IMR-90 (cell line): ENCODE measurements around the gene STAT5A. TPM values are rescaled to one million over a fixed set of nuclear protein-coding genes. Genes with fewer than 3 reads are reported as not detected.

Experiments
- ATAC-seq: fragments of 200-7000 bp; cut with Tn5 transposase; 2 replicates; pipeline ENCODE4 v1.9.1; 2020; ENCODE audit warnings: low read depth, mild to moderate bottlenecking, moderate library complexity
- BruUV-seq: library from RNA; stranded (reverse); fragments of 400-500 nt; replicated peaks from 2 replicates; lab custom pipeline; 2021; lab: Mats Ljungman, UMichigan
- CTCF ChIA-PET: fragments of 300-600 bp; formaldehyde crosslinking; extraction: SDS; loops from one replicate; lab custom pipeline; 2021; ENCODE audit warnings: antibody characterized with exemption; lab: Yijun Ruan, JAX
- POLR2A ChIA-PET: fragments of 300-600 bp; sonication (Branson Sonifier 250); formaldehyde crosslinking; loops from one replicate; lab custom pipeline; 2022; ENCODE audit warnings: antibody characterized with exemption; ENCODE audit not compliant: unreplicated experiment; lab: Charles Lee
- DNase-seq: peaks from one replicate; pipeline ENCODE4 v3.0.0; 2013
- H2AFZ ChIP-seq: replicated peaks from 2 replicates; pipeline ENCODE3; 2013; ENCODE audit warnings: low read length, mild to moderate bottlenecking; ENCODE audit not compliant: poor library complexity
- H2AK5ac ChIP-seq: 2 replicates; pipeline ENCODE4 v1.6.1; 2013; ENCODE audit warnings: low read depth, low read length, inconsistent platforms
- H2AK9ac ChIP-seq: replicated peaks from 2 replicates; pipeline ENCODE3; 2013; ENCODE audit warnings: mild to moderate bottlenecking, low read depth, low read length, moderate library complexity; ENCODE audit not compliant: poor library complexity
- H2BK120ac ChIP-seq: 2 replicates; pipeline ENCODE4 v1.6.1; 2013; ENCODE audit warnings: low read depth, low read length, inconsistent platforms
- H2BK15ac ChIP-seq: 3 replicates; pipeline ENCODE4 v1.6.1; 2013; ENCODE audit warnings: low read depth, low read length, inconsistent platforms
- H2BK20ac ChIP-seq: 2 replicates; pipeline ENCODE4 v1.6.1; 2013; ENCODE audit warnings: low read depth, mild to moderate bottlenecking, inconsistent platforms, low read length, moderate library complexity
- H2BK5ac ChIP-seq: 2 replicates; pipeline ENCODE4 v1.6.1; 2013; ENCODE audit warnings: mild to moderate bottlenecking, low read depth, low read length, inconsistent platforms; ENCODE audit not compliant: poor library complexity, severe bottlenecking
- H3K14ac ChIP-seq: replicated peaks from 2 replicates; pipeline ENCODE4 v1.6.1; 2013; ENCODE audit warnings: low read depth, low read length, inconsistent platforms
- H3K18ac ChIP-seq: 2 replicates; pipeline ENCODE4 v1.6.1; 2013; ENCODE audit warnings: low read depth, low read length, control low read depth
- H3K23ac ChIP-seq: 2 replicates; pipeline ENCODE4 v1.6.1; 2013; ENCODE audit warnings: low read depth, low read length, inconsistent platforms
- H3K27ac ChIP-seq: 2 replicates; pipeline ENCODE4 v1.5.1; 2013; ENCODE audit warnings: mild to moderate bottlenecking, control low read depth, low read length; ENCODE audit not compliant: insufficient read depth
- H3K27me3 ChIP-seq: 2 replicates; pipeline ENCODE4 v1.6.1; 2013; ENCODE audit warnings: low read length; ENCODE audit not compliant: control insufficient read depth, insufficient read depth
- H3K36me3 ChIP-seq: 2 replicates; pipeline ENCODE4 v1.6.1; 2013; ENCODE audit warnings: low read length, mixed read lengths; ENCODE audit not compliant: control insufficient read depth, insufficient read depth
- H3K4ac ChIP-seq: 2 replicates; pipeline ENCODE4 v1.6.1; 2013; ENCODE audit warnings: low read depth, low read length, inconsistent platforms
- H3K4me1 ChIP-seq: 2 replicates; pipeline ENCODE4 v1.6.1; 2013; ENCODE audit warnings: low read length, mixed read lengths; ENCODE audit not compliant: control insufficient read depth, insufficient read depth
- H3K4me2 ChIP-seq: 2 replicates; pipeline ENCODE4 v1.6.1; 2013; ENCODE audit warnings: low read depth, mild to moderate bottlenecking, control low read depth, low read length, moderate library complexity
- H3K4me3 ChIP-seq: 2 replicates; pipeline ENCODE4 v1.5.1; 2013; ENCODE audit warnings: low read depth, mild to moderate bottlenecking, control low read depth, low read length, moderate library complexity; ENCODE audit not compliant: insufficient read depth
- H3K56ac ChIP-seq: 2 replicates; pipeline ENCODE4 v1.6.1; 2013; ENCODE audit warnings: low read length, inconsistent platforms; ENCODE audit not compliant: insufficient read depth; ENCODE audit errors: extremely low read depth
- H3K79me1 ChIP-seq, 2 experiments: 2 replicates each; pipeline ENCODE4 v1.6.1; 2013; ENCODE audit warnings: low read length in 2 of 2, inconsistent platforms in 1 of 2, low read depth in 1 of 2
- H3K9ac ChIP-seq: 2 replicates; pipeline ENCODE4 v1.6.1; 2013; ENCODE audit warnings: low read depth, low read length, control low read depth
- H3K9me1 ChIP-seq: 2 replicates; pipeline ENCODE4 v1.6.1; 2013; ENCODE audit warnings: low read length, inconsistent platforms; ENCODE audit not compliant: insufficient read depth
- H3K9me3 ChIP-seq: 2 replicates; pipeline ENCODE4 v1.6.1; 2013; ENCODE audit warnings: low read length; ENCODE audit not compliant: control insufficient read depth, insufficient read depth
- H4K20me1 ChIP-seq: 2 replicates; pipeline ENCODE4 v1.6.1; 2013; ENCODE audit warnings: low read length, inconsistent platforms; ENCODE audit not compliant: insufficient read depth
- H4K5ac ChIP-seq: 2 replicates; pipeline ENCODE4 v1.6.1; 2013; ENCODE audit warnings: mild to moderate bottlenecking, low read depth, low read length, control low read depth
- H4K8ac ChIP-seq, 2 experiments: 2 replicates each; pipeline ENCODE4 v1.6.1; 2013; ENCODE audit warnings: low read depth in 2 of 2, low read length in 2 of 2, control low read depth in 1 of 2, inconsistent platforms in 1 of 2
- H4K91ac ChIP-seq: 2 replicates; pipeline ENCODE4 v1.6.1; 2013; ENCODE audit warnings: low read depth, low read length, inconsistent platforms; ENCODE audit not compliant: insufficient read depth
- CEBPB ChIP-seq: IDR thresholded peaks from 2 replicates; pipeline ENCODE4 v1.6.1; 2012; ENCODE audit warnings: low read depth, low read length, improper control_type of control experiment
- CHD1 ChIP-seq: IDR thresholded peaks from 2 replicates; pipeline ENCODE4 v1.6.1; 2012; ENCODE audit warnings: low read depth, low read length, improper control_type of control experiment
- CTCF ChIP-seq: conservative IDR thresholded peaks from 2 replicates; pipeline ENCODE4 v1.5.1; 2012; ENCODE audit warnings: mild to moderate bottlenecking, low read depth, low read length, improper control_type of control experiment
- ELK1 ChIP-seq: fragments of 150-350 bp; IDR thresholded peaks from 2 replicates; pipeline ENCODE4 v1.6.1; 2016; ENCODE audit warnings: low read depth, mild to moderate bottlenecking, low read length, moderate library complexity, borderline replicate concordance
- MAFK ChIP-seq: IDR thresholded peaks from 2 replicates; pipeline ENCODE4 v1.6.1; 2012; ENCODE audit warnings: low read depth, low read length, improper control_type of control experiment
- NFE2L2 ChIP-seq: fragments of 150-350 bp; IDR thresholded peaks from 2 replicates; pipeline ENCODE4 v1.6.1; 2016; ENCODE audit warnings: low read depth, mild to moderate bottlenecking, low read length
- POLR2A ChIP-seq: IDR thresholded peaks from 2 replicates; pipeline ENCODE4 v1.6.1; 2012; ENCODE audit warnings: mild to moderate bottlenecking, low read depth, low read length
- RAD21 ChIP-seq: IDR thresholded peaks from 2 replicates; pipeline ENCODE4 v1.6.1; 2012; ENCODE audit warnings: low read length, improper control_type of control experiment
- SMC3 ChIP-seq: fragments of 150-350 bp; IDR thresholded peaks from 2 replicates; pipeline ENCODE4 v1.6.1; 2016; ENCODE audit warnings: low read depth, mild to moderate bottlenecking, antibody characterized with exemption, low read length, moderate library complexity
- USF2 ChIP-seq: fragments of 150-350 bp; IDR thresholded peaks from 2 replicates; pipeline ENCODE4 v1.6.1; 2017; ENCODE audit warnings: mild to moderate bottlenecking, antibody characterized with exemption, low read length, low read depth
- WGBS, 2 experiments: methylation state at CpG; one replicate each; pipeline versions ENCODE4 v1.1.5 to v1.1.7; 2013; ENCODE audit warnings: missing lambda C conversion rate in 2 of 2; ENCODE audit not compliant: insufficient read length in 1 of 2; ENCODE audit errors: extremely low coverage in 2 of 2; 5-methylcytosine and 5-hydroxymethylcytosine counted together
- dilution Hi-C: fragments of 300-500 bp; cut with HindIII; formaldehyde crosslinking; loops from one replicate; pipeline ENCODE4 v1.14.3; 2018; ENCODE audit warnings: low sequenced_read_pairs; ENCODE audit not compliant: unreplicated experiment
- in situ Hi-C: fragments of 300-500 bp; cut with MboI; formaldehyde crosslinking; loops from 3 replicates; pipeline ENCODE4 v1.14.3; 2019; ENCODE audit warnings: low sequenced_read_pairs, inconsistent platforms, mixed read lengths
- intact Hi-C: fragments of 100-400 bp; cut with micrococcal nuclease; formaldehyde crosslinking; loops from 2 replicates; pipeline ENCODE4 v1.10.0; 2022
- polyA plus RNA-seq, 3 experiments: library from polyadenylated mRNA; depleted of rRNA; stranded (reverse); fragments of >200 nt; gene quantifications; 2 replicates each; pipeline ENCODE4 v1.2.3, GENCODE V29; 2012; ENCODE audit warnings: low replicate concordance in 1 of 3
- total RNA-seq: library from RNA; depleted of rRNA; stranded (reverse); fragments of >200 nt; gene quantifications from 2 replicates; pipeline ENCODE4 v1.2.3, GENCODE V29; 2012

The STAT5A gene
- total and polyA plus RNA-seq, 2 of the 4 experiments (the other 2 are of a cell fraction), result 1.3 to 1.4 TPM

GRCh38 chr17:42358434-42358833 is 70.1 kb downstream of the STAT5A start:
- no peaks in the 10 kb centered on the region for H3K27me3 ChIP-seq
- H2BK15ac ChIP-seq, result no peak overlapping the region
- H3K9ac ChIP-seq, result no peak overlapping the region
- ChIA-PET CTCF (no interaction called here), POLR2A (no interaction called here)
- H3K23ac ChIP-seq, result no peak overlapping the region
- intact Hi-C loops (no loop called here), in situ Hi-C loops (no loop called here), dilution Hi-C loops (no loop called here)
- no peak overlapping the region for H3K4me3 ChIP-seq
- H2AK9ac ChIP-seq, result peak overlapping the region; percentile 42
- H4K5ac ChIP-seq, result no peak overlapping the region
- H3K4me2 ChIP-seq, result no peak overlapping the region
- no TSS peak for BruUV-seq
- H3K14ac ChIP-seq, result no peak overlapping the region
- peaks cover 5% of the 10 kb centered on the region for H3K4me1 ChIP-seq
- no peak overlapping the region for H3K18ac ChIP-seq
- H3K9me1 ChIP-seq, result peaks cover 21% of the 10 kb centered on the region
- H4K91ac ChIP-seq, result no peak overlapping the region
- H2BK20ac ChIP-seq, result no peak overlapping the region
- H3K79me1 ChIP-seq, result peaks cover 24 to 89% of the 10 kb centered on the region in 2 experiments
- no peak overlapping the region for H4K8ac ChIP-seq
- H3K9me3 ChIP-seq, result no peaks in the 10 kb centered on the region
- H2BK5ac ChIP-seq, result no peak overlapping the region
- H3K36me3 ChIP-seq, result peaks cover 3% of the 10 kb centered on the region
- peaks cover 72% of the 10 kb centered on the region for H4K20me1 ChIP-seq
- H3K56ac ChIP-seq, result no peak overlapping the region
- H3K27ac ChIP-seq, result no peak overlapping the region
- no peak overlapping the region for H2AK5ac ChIP-seq
- H3K4ac ChIP-seq, result no peak overlapping the region
- TF ChIP-seq MAFK, result no peak
- no peak for TF ChIP-seq USF2
- TF ChIP-seq NFE2L2, result no peak
- TF ChIP-seq CEBPB, result no peak
- TF ChIP-seq ELK1, result no peak
- no peak for TF ChIP-seq CHD1
- no peak for TF ChIP-seq SMC3
- TF ChIP-seq RAD21, result no peak
- no peak for TF ChIP-seq POLR2A
- TF ChIP-seq CTCF, result no peak
- 0 out of 2 replicates have a peak, but pooled peaks have one; percentile 13 for ATAC-seq
- no peak overlapping the region for H2BK120ac ChIP-seq
- WGBS, 2 experiments, result no CpG with 5 or more reads among the region's 1 CpG
- DNase-seq, result no peak
- no peak overlapping the region for H2AFZ ChIP-seq
